ENCODE measurements around the gene PHLPP2. TPM values are rescaled to one million over a fixed set of nuclear protein-coding genes. Genes with fewer than 3 reads are reported as not detected.

Gene PHLPP2
- total RNA-seq, 1 experiment from 2014 or later, result 10.5 TPM

DNA sequence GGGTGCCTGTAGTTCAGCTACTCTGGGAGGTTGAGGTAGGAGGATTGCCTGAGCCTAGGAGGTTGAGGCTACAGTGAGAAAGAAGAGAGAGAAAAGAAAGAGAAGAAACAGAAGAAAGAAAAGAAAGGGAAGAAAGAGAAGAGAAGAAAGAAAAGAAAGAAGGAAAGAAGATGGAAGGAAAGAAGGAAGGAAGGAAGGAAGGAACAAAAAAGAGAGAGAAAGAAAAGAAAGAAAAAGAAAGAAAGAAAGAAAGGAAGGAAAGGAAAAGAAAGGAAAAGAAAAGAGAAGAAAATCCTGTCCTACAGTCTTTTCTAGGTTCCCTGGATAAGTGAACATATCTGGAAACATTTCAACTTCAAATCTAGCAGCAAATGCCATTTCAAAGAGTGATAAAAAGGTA lies 29.6 kb upstream of the PHLPP2 start:
- CTCF ChIA-PET, result interaction anchor here (0.6 kb wide), 1 partner anchor 142 kb away, joined by 3 read pairs; no protein-coding TSS in a partner anchor

GRCh38 chr16:71748226-71748625 lies 23.7 kb upstream of the PHLPP2 start:
- Mint-ChIP-seq H3K27ac (ENCODE audit: low read depth, unreplicated experiment) (peak overlapping the region; percentile 31), H3K9me3 (ENCODE audit: unreplicated experiment) (no peaks in the 10 kb centered on the region), H3K4me3 (ENCODE audit: unreplicated experiment) (no peak overlapping the region), H3K4me1 (ENCODE audit: insufficient read depth, unreplicated experiment) (no peaks in the 10 kb centered on the region), H3K27me3 (ENCODE audit: insufficient read depth, unreplicated experiment) (no peaks in the 10 kb centered on the region), H3K36me3 (ENCODE audit: insufficient read depth, unreplicated experiment) (peaks cover 96% of the 10 kb centered on the region)
- POLR2A ChIA-PET, result interaction anchor here (0.6 kb wide), 1 partner anchor 25 kb away, joined by 3 read pairs; no protein-coding TSS in a partner anchor
- CTCF ChIA-PET, result interaction anchor here (0.6 to 0.7 kb wide), 2 partner anchors 71 to 127 kb away, joined by 3 to 5 read pairs; no protein-coding TSS in a partner anchor
- no peak for DNase-seq (ENCODE audit: unreplicated experiment)
- no peak for TF ChIP-seq CTCF (IDR thresholded peaks at IDR 0.05; ENCODE audit: unreplicated experiment)
- BruUV-seq (replicated peaks), result no TSS peak
- intact Hi-C loops (cut with micrococcal nuclease), result loop anchor here (10.0 kb wide), 1 partner anchor 217 kb away; no protein-coding TSS in a partner anchor

More for the DNA sequence above, 29.6 kb upstream of the PHLPP2 start:
- Mint-ChIP-seq H3K4me3 (ENCODE audit: unreplicated experiment) (no peak overlapping the region), H3K27ac (ENCODE audit: low read depth, unreplicated experiment) (no peak overlapping the region), H3K9me3 (ENCODE audit: unreplicated experiment) (no peaks in the 10 kb centered on the region), H3K27me3 (ENCODE audit: insufficient read depth, unreplicated experiment) (no peaks in the 10 kb centered on the region), H3K36me3 (ENCODE audit: insufficient read depth, unreplicated experiment) (peaks cover 94% of the 10 kb centered on the region), H3K4me1 (ENCODE audit: insufficient read depth, unreplicated experiment) (no peaks in the 10 kb centered on the region)
- intact Hi-C loops (cut with micrococcal nuclease), result no loop called here
- POLR2A ChIA-PET, result no interaction called here
- TF ChIP-seq CTCF (IDR thresholded peaks at IDR 0.05; ENCODE audit: unreplicated experiment), result no peak
- BruUV-seq (replicated peaks), result no TSS peak
- DNase-seq (ENCODE audit: unreplicated experiment), result no peak

DNA sequence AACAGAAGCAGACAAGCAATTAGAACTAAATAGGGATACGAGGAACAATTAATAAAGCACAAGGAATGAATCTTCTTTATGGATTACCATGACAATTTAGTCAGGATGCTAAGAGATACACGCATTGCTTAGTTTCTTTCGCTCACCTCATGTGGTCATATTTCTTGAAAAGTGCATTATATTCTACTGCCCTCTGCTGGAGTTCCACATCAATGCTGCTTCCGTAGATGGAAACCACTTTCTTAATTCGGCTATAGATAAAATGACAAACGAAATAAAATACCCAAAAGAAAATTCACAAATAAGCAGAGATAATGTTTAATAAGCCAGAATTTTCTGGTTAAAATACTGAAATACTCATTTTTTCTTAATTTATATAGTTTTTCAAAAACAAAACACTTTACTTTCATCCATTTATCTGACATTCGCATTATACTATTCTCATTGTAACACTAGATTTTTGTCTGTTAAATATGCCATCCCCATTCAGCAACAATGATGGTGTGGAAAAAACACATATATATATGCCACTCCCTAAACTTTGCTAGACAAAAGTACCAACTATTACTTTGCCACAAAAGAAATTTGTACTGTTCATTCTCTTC lies 22.0 kb upstream of the PHLPP2 start:
- Mint-ChIP-seq H3K27ac (ENCODE audit: low read depth, unreplicated experiment) (no peak overlapping the region), H3K36me3 (ENCODE audit: insufficient read depth, unreplicated experiment) (peaks cover 94% of the 10 kb centered on the region), H3K27me3 (ENCODE audit: insufficient read depth, unreplicated experiment) (no peaks in the 10 kb centered on the region), H3K9me3 (ENCODE audit: unreplicated experiment) (no peaks in the 10 kb centered on the region), H3K4me1 (ENCODE audit: insufficient read depth, unreplicated experiment) (no peaks in the 10 kb centered on the region), H3K4me3 (ENCODE audit: unreplicated experiment) (no peak overlapping the region)
- intact Hi-C loops (cut with micrococcal nuclease), result loop anchor here (10.0 kb wide), 1 partner anchor 218 kb away; no protein-coding TSS in a partner anchor
- DNase-seq (ENCODE audit: unreplicated experiment), result peak; percentile 43
- CTCF ChIA-PET, result interaction anchor here (1.3 kb wide), 1 partner anchor 20 kb away, joined by 3 read pairs; no protein-coding TSS in a partner anchor
- peak; percentile 58 for TF ChIP-seq CTCF (IDR thresholded peaks at IDR 0.05; ENCODE audit: unreplicated experiment)
- no TSS peak for BruUV-seq (replicated peaks)
- POLR2A ChIA-PET, result no interaction called here

DNA sequence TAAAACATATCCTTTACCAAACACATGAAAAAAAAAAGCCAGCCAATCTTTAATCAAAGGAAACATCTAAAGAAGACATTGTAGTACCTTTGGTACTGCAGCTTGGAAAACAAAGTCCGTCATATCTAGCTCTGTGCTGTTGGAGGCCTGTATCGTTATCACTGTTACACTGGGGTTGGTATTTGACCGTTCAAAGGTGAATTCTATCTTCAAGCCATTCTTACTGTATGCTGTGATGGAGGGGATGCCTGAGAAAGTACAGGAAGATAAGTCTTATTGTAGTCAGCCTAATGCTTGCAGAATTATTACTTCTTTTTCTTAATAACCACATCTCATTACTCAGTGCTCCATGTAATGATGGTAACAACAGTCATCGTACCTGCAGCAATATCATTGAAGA lies 14.4 kb upstream of the PHLPP2 start:
- Mint-ChIP-seq H3K36me3 (ENCODE audit: insufficient read depth, unreplicated experiment) (peaks cover 83% of the 10 kb centered on the region), H3K27me3 (ENCODE audit: insufficient read depth, unreplicated experiment) (no peaks in the 10 kb centered on the region), H3K9me3 (ENCODE audit: unreplicated experiment) (no peaks in the 10 kb centered on the region), H3K4me3 (ENCODE audit: unreplicated experiment) (no peak overlapping the region), H3K27ac (ENCODE audit: low read depth, unreplicated experiment) (no peak overlapping the region), H3K4me1 (ENCODE audit: insufficient read depth, unreplicated experiment) (no peaks in the 10 kb centered on the region)
- intact Hi-C loops (cut with micrococcal nuclease), result no loop called here
- ChIA-PET CTCF (interaction anchor here (1.6 kb wide), 1 partner anchor 95 kb away, joined by 4 read pairs; no protein-coding TSS in a partner anchor), POLR2A (interaction anchor here (0.6 to 1.2 kb wide), 3 partner anchors 12 to 190 kb away, joined by 3 to 4 read pairs (median 3); no protein-coding TSS in a partner anchor)
- no peak for TF ChIP-seq CTCF (IDR thresholded peaks at IDR 0.05; ENCODE audit: unreplicated experiment)
- DNase-seq (ENCODE audit: unreplicated experiment), result no peak
- no TSS peak for BruUV-seq (replicated peaks)

Measured in MCF 10A (cell line).